ENCODE results near the gene CPPED1. TPM values are rescaled to one million over a fixed set of nuclear protein-coding genes. Genes with fewer than 3 reads are reported as not detected.
"Not testable (repeated sequence)": the region's sequence is repeated elsewhere in the genome, so short reads cannot be mapped to it uniquely, and the experiment has no call there.

Gene CPPED1
- total and polyA plus RNA-seq, 3 donors from 2014 or later, result 34.3 to 84.3 (median 67.5) TPM

DNA sequence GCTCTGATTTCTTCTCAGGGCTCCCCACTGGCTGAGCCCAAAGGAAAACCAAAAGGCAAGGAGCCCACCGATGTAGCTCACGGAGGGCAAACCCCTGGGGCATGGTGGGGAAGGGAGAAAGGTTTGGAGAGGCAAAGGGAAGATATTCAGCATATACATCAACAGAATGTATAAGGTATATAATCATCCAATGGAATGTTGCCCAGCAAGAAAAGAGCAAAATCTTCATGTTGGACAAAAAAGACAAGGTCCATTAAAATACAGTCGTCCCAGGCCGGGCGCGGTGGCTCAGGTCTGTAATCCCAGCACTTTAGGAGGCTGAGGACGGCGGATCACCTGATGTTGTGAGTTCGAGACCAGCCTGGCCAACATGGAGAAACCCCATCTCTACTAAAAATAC is 1.6 kb downstream of the CPPED1 start:
- Histone ChIP-seq H3K27me3 (no peaks in the 10 kb centered on the region), H3K27ac (peak overlapping the region; percentile 57 to 91), H3K4me3 (peak overlapping the region in 1 of 2 donors; percentile 69), H3K36me3 (ENCODE audit: low read depth, missing control alignments) (no peaks in the 10 kb centered on the region), H3K9me3 (no peaks in the 10 kb centered on the region), H3K4me1 (peaks cover 32% of the 10 kb centered on the region)
- WGBS, 2 donors, result 44 to 45% methylated on average over 9 of the region's 9 CpGs
- TF ChIP-seq POLR2A (IDR thresholded peaks at IDR 0.05), result no peak
- TF ChIP-seq, protein P1, sequence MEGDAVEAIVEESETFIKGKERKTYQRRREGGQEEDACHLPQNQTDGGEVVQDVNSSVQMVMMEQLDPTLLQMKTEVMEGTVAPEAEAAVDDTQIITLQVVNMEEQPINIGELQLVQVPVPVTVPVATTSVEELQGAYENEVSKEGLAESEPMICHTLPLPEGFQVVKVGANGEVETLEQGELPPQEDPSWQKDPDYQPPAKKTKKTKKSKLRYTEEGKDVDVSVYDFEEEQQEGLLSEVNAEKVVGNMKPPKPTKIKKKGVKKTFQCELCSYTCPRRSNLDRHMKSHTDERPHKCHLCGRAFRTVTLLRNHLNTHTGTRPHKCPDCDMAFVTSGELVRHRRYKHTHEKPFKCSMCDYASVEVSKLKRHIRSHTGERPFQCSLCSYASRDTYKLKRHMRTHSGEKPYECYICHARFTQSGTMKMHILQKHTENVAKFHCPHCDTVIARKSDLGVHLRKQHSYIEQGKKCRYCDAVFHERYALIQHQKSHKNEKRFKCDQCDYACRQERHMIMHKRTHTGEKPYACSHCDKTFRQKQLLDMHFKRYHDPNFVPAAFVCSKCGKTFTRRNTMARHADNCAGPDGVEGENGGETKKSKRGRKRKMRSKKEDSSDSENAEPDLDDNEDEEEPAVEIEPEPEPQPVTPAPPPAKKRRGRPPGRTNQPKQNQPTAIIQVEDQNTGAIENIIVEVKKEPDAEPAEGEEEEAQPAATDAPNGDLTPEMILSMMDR (IDR thresholded peaks at IDR 0.05), result no peak
- DNase-seq, result no peak
- intact Hi-C loops (cut with DNase I; ENCODE audit: low total_unique reads), result no loop called here

DNA sequence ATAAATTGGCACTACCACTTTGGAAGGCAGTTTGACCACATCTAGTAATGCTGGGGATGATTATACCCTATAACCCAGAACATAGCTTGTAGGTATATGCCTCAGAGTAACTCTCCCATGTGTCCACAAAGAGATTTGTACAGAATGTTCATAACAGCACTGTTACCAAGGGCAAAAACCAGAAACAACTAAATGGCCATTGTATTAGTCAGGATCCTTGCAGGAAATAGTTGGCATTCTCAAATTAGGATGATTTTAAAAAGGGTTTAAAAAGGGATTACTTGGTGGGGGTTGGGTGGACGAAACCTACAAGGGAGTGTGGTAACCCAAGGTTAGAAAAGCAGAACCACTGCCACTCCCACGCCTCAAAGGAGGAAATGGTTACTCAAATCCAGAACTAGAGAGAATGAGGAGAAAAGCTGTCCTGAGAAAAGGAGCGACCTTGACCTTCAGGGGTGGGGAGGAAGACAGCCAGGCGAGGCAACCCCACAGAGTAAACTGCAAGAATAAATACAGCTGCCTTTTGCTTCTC is 2.1 kb downstream of the CPPED1 start:
- no peak for TF ChIP-seq POLR2A (IDR thresholded peaks at IDR 0.05)
- TF ChIP-seq, protein P1 (IDR thresholded peaks at IDR 0.05), result no peak
- Histone ChIP-seq H3K27ac (peak overlapping the region; percentile 57 to 91), H3K36me3 (ENCODE audit: low read depth, missing control alignments) (no peaks in the 10 kb centered on the region), H3K9me3 (no peaks in the 10 kb centered on the region), H3K4me3 (peak overlapping the region in 1 of 2 donors; percentile 69), H3K4me1 (peaks cover 32% of the 10 kb centered on the region), H3K27me3 (no peaks in the 10 kb centered on the region)
- DNase-seq, result peak; percentile 78
- 5% methylated on average over 4 of the region's 4 CpGs for whole genome bisulfite sequencing, 2 donors
- intact Hi-C loops (cut with DNase I; ENCODE audit: low total_unique reads), result no loop called here

DNA sequence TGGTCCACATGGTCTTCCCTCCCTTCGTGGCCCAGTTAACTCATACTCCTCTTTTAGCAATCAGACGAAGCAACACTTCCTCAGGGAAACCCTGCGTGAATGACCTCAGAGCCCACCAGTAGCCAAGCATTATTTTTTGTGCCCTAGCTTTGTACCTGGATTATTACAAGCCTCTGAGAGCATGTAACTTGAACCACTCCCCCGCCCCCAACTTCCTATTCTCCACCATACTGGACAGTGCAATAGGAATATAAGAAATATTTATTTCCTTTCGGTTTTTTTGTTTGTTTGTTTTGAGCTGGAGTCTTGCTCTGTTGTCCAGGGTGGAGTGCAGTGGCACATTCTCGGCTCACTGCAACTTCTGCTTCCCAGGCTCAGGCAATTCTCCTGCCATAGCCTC is 2.9 kb downstream of the CPPED1 start:
- Histone ChIP-seq H3K36me3 (ENCODE audit: low read depth, missing control alignments) (no peaks in the 10 kb centered on the region), H3K27me3 (no peaks in the 10 kb centered on the region), H3K4me3 (no peak overlapping the region), H3K27ac (peak overlapping the region; percentile 57 to 91), H3K4me1 (peaks cover 32% of the 10 kb centered on the region), H3K9me3 (no peaks in the 10 kb centered on the region)
- intact Hi-C loops (cut with DNase I; ENCODE audit: low total_unique reads), result no loop called here
- TF ChIP-seq POLR2A (IDR thresholded peaks at IDR 0.05), result no peak
- TF ChIP-seq, protein P1 (IDR thresholded peaks at IDR 0.05), result no peak
- DNase-seq, result no peak
- 64 to 71% methylated on average over 6 of the region's 6 CpGs for WGBS, 2 donors

DNA sequence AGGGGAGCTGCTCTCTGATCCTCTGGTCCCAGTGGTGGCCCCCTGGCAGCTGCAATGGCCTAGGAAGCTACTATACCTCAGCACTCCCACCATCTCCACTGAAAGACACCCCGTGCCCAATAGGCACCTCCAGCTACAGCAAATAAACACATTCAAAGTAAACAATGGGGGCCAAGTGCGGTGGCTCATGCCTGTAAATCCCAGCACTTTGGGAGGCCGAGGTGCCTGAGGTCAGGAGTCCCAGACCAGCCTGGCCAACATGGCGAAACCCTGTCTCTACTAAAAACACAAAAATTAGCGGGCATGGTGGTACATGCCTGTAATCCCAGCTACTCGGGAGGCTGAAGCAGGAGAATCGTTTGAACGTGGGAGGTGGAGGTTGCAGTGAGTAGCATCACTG is 3.7 kb downstream of the CPPED1 start:
- intact Hi-C loops (cut with DNase I; ENCODE audit: low total_unique reads); DNase-seq; H3K27ac ChIP-seq; H3K9me3 ChIP-seq; H3K36me3 ChIP-seq (ENCODE audit: low read depth, missing control alignments); H3K27me3 ChIP-seq; H3K4me3 ChIP-seq: not testable (repeated sequence)
- WGBS, 2 donors, result 77 to 78% methylated on average over 8 of the region's 8 CpGs
- peaks cover 34% of the 10 kb centered on the region for H3K4me1 ChIP-seq

DNA sequence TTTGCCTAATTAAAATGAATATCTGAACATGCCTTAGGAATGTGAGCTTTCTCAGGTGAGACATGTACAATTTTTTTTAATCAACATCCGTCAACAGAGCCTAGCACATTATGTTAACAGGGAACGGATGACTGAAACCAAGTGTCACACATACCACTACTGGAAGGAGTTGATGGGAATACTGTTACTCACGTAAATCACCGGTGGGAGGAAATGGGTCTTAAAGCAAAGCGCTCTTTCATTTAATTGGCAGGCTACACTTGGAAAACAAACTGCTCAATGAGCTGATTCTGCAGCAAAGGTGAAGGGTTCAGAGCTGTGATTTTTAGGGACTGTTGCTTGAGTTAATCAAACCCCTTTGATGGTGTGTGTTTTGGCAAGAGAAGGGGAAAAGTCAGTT is 4.8 kb downstream of the CPPED1 start:
- peaks cover 36% of the 10 kb centered on the region for H3K4me1 ChIP-seq
- no peak for TF ChIP-seq POLR2A (IDR thresholded peaks at IDR 0.05)
- WGBS, 2 donors, result 51 to 66% methylated on average over 5 of the region's 5 CpGs
- H3K4me3 ChIP-seq, result no peak overlapping the region
- DNase-seq, result no peak
- H3K36me3 ChIP-seq (ENCODE audit: low read depth, missing control alignments), result no peaks in the 10 kb centered on the region
- no peaks in the 10 kb centered on the region for H3K27me3 ChIP-seq
- intact Hi-C loops (cut with DNase I; ENCODE audit: low total_unique reads), result no loop called here
- H3K27ac ChIP-seq, result no peak overlapping the region
- no peaks in the 10 kb centered on the region for H3K9me3 ChIP-seq

DNA sequence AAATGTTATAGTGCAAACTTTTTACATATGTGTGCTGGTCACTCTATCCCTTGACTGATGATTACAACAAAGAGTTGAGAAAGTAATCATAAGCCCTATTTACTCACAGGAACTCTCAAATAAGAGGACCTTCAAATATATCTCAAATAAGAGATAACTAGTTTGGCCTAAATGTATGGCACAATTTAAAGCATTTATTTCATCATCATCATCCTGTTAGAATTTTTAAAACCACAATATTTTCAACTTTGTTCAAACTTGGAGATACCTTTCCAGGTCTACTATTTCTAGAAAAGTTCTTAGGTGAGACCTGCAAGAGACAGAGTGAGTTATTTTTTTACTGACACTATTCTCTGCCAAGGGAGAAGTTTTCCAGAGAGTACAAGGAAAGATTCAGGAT is 5.5 kb downstream of the CPPED1 start:
- H3K4me3 ChIP-seq, result no peak overlapping the region
- no peaks in the 10 kb centered on the region for H3K27me3 ChIP-seq
- peaks cover 36% of the 10 kb centered on the region for H3K4me1 ChIP-seq
- H3K9me3 ChIP-seq, result no peaks in the 10 kb centered on the region
- intact Hi-C loops (cut with DNase I; ENCODE audit: low total_unique reads), result no loop called here
- no peak overlapping the region for H3K27ac ChIP-seq
- H3K36me3 ChIP-seq (ENCODE audit: low read depth, missing control alignments), result no peaks in the 10 kb centered on the region
- TF ChIP-seq, protein P1 (IDR thresholded peaks at IDR 0.05), result no peak
- no peak for TF ChIP-seq POLR2A (IDR thresholded peaks at IDR 0.05)
- DNase-seq, result no peak
